Measurements from ENCODE around the gene DHRS3.
"Not testable (repeated sequence)": the region's sequence is repeated elsewhere in the genome, so short reads cannot be mapped to it uniquely, and the experiment has no call there.

DHRS3 gene

GRCh38 chr1:12532405-12533315 lies 85.3 kb downstream of the DHRS3 start:
- no peak for DNase-seq (ENCODE audit: low read depth, low spot score)
- no peak overlapping the region for H3K4me3 ChIP-seq (ENCODE audit: low read length)

DNA sequence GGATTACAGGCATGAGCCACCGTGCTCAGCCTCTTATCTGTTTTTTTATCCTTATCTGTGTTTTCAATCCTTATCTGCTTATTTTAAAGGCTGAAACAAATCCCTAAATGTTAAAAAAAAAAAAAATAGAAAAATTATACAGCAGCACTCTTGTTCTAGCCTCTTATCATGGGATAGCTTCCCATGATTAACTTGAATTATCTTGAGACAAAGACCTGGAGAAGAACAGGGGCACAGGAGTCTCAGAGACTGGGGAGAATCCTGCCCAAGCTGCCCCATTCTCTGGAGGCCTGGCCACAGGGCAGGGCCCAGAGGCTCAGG lies 86.9 kb downstream of the DHRS3 start:
- H3K4me3 ChIP-seq (ENCODE audit: low read length): no peak overlapping the region
- no peak for DNase-seq (ENCODE audit: low read depth, low spot score)

DNA sequence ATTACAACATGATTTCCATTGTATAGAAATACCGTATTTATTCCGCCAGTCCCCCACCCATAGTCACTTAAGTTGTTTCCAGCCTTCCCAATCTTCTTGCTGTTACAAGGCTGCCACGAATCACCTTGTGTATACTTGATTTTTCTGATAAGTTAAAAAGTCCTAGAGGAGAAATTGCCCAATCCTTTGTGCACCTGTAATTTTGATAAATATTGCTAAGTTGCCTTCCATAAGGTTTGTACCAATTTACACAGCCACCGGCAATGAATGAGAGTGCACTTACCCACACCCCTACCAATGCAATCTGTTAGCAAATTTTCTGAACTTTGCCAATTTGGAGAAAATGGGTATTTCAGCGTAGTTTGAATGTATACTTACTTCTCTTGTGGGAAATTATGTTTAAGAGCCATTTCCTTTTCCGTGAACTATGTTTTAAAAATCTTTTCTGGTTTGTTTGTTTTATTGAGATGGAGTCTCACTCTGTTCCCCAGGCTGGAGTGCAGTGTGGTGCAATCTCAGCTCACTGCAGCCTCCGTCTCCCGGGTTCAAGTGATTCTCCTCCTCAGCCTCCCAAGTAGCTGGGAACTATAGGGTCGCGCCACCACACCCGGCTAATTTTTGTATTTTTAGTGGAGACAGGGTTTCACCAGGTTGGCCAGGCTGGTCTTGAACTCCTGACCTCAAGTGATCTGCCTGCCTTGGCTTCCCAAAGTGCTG lies 87.4 kb downstream of the DHRS3 start:
- DNase-seq (ENCODE audit: low read depth, low spot score): no peak
- no peak overlapping the region for H3K4me3 ChIP-seq (ENCODE audit: low read length)

DNA sequence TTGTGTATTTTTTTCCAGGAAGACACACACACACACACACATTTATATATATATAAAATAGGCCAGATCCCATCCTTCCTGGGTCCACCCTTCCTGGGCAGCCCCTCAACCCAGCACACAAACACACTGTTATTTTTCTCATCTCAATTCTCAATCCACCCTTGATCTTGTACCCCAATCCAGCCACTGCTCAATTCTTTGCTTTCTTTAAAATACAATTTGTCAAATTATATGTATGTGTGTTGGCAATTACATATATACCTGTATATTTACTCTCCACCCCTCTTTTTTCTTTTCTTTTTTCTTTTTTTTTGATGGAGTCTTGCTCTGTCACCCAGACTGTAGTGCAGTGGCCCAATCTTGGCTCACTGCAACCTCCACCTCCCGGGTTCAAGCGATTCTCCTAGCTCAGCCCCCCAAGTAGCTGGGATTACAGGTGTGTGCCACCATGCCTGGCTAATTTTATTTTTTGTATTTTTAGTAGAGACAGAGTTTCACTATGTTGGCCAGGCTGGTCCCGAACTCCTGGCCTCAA lies 88.3 kb downstream of the DHRS3 start:
- no peak overlapping the region for H3K4me3 ChIP-seq (ENCODE audit: low read length)
- no peak for DNase-seq (ENCODE audit: low read depth, low spot score)

- H3K4me3 ChIP-seq (ENCODE audit: low read length): no peak overlapping the region
- DNase-seq (ENCODE audit: low read depth, low spot score): no peak
Observed at GRCh38 chr1:12528021-12528852, 89.8 kb downstream of the DHRS3 start.

DNA sequence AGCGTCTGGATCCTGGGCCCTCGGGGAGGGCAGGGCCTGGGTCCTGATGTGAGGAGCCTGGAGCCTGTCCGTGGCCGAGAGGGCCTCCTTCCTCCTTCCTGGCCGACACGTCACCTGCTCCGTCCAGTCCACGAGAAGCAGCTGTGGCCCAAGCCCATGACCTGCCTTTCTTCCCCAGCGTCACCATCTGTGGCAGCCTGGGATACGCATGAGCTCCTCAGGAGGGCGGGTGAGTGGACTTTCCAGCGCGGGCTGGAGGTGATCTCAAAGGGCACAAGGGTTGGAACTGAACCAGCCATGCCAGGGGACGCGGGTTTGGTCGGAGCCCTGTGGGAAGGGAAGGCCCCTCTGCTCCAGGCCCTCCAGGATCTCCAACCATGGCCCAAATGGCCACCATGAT lies 90.4 kb downstream of the DHRS3 start:
- no peak for DNase-seq (ENCODE audit: low read depth, low spot score)
- H3K4me3 ChIP-seq (ENCODE audit: low read length): no peak overlapping the region

- DNase-seq (ENCODE audit: low read depth, low spot score): no peak
- H3K4me3 ChIP-seq (ENCODE audit: low read length): no peak overlapping the region
Observed at GRCh38 chr1:12525311-12526181, 92.5 kb downstream of the DHRS3 start.

DNA sequence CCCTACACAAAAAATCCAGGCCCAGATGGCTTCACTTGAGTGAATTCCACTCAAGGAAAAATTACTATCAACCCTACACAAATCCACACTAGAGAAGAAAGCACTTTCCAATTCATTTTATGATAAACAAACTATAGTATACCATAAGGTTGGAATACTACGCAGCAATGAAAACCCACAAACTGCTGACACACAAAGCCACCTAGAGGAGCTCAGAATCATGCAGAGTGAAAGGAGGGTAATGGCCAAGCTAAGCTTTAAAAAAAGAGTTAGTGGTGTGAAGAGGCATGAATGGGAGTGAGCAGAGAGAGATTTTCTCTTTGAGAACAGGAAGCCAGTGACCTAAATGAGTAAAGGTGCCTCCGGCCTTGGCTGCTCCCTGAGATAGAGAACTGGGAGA lies 93.7 kb downstream of the DHRS3 start:
- H3K4me3 ChIP-seq (ENCODE audit: low read length): no peak overlapping the region
- no peak for DNase-seq (ENCODE audit: low read depth, low spot score)

DNA sequence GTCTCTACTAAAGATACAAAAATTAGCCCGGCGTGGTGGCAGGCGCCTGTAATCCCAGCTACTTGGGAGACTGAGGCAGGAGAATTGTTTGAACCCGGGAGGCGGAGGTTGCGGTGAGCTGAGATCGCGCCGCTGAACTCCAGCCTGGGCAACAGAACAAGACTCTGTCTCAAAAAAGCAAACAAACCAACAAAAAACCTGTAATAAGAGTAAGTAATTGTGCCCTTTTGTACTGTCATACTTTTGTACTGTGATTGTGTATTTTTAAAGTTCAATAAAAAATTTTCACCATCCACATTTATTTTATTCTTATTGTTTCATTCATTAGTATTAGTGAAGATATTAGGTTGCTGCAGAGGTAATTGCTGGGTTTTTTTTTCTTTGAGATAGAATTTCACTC lies 95.2 kb downstream of the DHRS3 start:
- not testable (repeated sequence) for H3K4me3 ChIP-seq (ENCODE audit: low read length); DNase-seq (ENCODE audit: low read depth, low spot score)

DNA sequence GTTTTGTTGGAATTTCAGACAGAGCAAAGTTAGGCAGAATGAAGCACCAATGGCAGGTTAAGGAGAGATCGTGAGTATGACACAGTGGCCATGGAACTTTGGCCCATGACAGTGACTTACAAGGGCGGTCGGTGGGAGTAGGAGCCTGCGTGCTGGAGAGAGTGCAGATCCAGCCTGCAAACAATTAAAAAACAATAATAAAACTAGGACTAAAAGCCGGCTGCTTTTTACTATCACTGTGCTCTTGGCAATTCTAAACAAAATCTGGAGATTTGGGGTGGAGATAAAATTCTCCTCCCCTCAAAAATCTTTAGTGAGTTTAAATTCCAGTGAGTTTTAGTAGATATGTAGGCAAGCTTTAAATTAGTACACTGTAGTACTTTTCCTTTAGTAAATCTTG lies 96.9 kb downstream of the DHRS3 start:
- no peak for DNase-seq (ENCODE audit: low read depth, low spot score)
- no peak overlapping the region for H3K4me3 ChIP-seq (ENCODE audit: low read length)

DNA sequence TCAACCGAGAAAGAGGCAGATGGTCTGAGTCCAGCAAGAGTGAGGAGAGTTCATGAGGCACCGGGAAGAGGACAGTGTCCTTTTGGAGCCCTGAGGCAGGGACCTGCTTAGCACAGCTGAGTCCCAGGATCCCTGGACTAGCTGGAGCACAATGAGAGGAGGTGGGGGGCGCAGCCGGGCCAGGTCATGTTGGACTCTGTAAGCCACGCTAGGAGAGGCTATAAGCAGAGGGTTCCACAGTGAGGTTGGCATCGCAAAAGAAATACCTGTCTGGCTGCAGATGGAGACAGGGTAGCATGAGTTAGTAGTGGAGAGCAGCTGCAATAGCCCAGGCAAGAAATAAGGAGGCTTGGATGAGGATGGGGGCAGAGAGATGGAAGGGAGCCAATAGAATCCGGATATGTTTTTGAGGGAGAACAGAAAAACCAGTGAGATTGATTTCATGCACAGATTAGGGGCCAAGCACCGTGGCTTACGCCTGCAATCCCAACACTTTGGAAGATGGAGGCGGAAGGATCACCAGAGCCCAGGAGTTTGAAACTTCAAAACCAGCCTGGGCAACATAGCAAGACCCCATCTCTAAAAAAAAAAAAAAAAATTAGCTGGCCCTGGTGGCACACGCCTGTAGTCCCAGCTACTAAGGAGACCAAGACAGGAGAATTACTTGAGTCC lies 98.2 kb downstream of the DHRS3 start:
- no peak for DNase-seq (ENCODE audit: low read depth, low spot score)
- H3K4me3 ChIP-seq (ENCODE audit: low read length): no peak overlapping the region

DNA sequence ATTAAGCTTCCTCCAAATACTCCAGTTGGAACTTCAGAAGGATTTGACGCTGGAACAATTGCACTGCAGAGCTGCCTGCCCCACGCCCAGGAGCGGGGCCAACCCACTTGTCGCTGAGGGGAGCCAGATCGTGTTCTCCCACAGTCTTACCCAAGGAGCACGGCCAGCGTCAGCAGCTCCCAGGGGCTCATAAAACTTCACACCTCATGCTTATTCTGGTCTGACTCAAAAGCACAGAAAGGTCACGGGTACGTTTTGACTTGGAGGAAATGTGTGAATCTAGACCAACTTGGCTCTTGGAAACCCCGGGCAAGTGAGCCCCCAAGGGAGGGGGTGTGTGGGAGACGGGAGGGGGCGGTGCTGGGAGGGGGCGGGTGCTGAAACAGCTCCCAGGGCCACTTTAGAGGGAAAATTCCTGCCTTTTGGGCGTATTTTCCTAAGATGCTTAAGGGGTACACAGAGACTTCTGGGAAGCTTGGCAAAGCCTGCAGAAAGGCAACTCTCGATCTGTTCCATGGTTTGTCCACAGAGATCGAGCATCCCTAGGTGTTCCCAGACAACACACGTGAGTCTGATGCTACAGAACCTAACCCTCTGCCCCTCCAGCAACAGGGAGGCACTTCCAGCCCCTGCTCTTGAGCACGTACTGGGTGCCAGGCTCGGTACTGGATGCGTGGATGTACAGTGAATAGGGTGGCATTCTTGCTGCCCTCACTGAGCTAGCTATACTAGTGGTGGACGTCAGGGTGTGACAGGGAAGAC lies 98.9 kb downstream of the DHRS3 start:
- no peak overlapping the region for H3K4me3 ChIP-seq (ENCODE audit: low read length)
- no peak for DNase-seq (ENCODE audit: low read depth, low spot score)
